Measurements from ENCODE around the gene DDX31.

DDX31 gene

GRCh38 chr9:132597073-132597775 is 72.6 kb downstream of the DDX31 start:
- DNase-seq (ENCODE audit: low read depth in 1 of 2, low spot score in 1 of 2), result no peak

- DNase-seq (ENCODE audit: low read depth in 1 of 2, low spot score in 1 of 2), result no peak
These were observed 73.6 kb downstream of the DDX31 start for GRCh38 chr9:132596200-132596599.

GRCh38 chr9:132595319-132595718 is 74.5 kb downstream of the DDX31 start:
- DNase-seq (ENCODE audit: low read depth in 1 of 2, low spot score in 1 of 2), result no peak

- no peak for DNase-seq (ENCODE audit: low read depth in 1 of 2, low spot score in 1 of 2)
These were observed 75.4 kb downstream of the DDX31 start for GRCh38 chr9:132594412-132594811.

GRCh38 chr9:132592451-132592850 is 77.3 kb downstream of the DDX31 start:
- DNase-seq (ENCODE audit: low read depth in 1 of 2, low spot score in 1 of 2), result no peak

- DNase-seq (ENCODE audit: low read depth in 1 of 2, low spot score in 1 of 2), result no peak
These were observed 78.0 kb downstream of the DDX31 start for GRCh38 chr9:132591751-132592314.

GRCh38 chr9:132591244-132591643 is 78.5 kb downstream of the DDX31 start:
- no peak for DNase-seq (ENCODE audit: low read depth in 1 of 2, low spot score in 1 of 2)

- no peak for DNase-seq (ENCODE audit: low read depth in 1 of 2, low spot score in 1 of 2)
These were observed 79.2 kb downstream of the DDX31 start for GRCh38 chr9:132590318-132591182.

GRCh38 chr9:132590037-132590317 is 79.8 kb downstream of the DDX31 start:
- DNase-seq (ENCODE audit: low read depth in 1 of 2, low spot score in 1 of 2), result no peak

- no peak for DNase-seq (ENCODE audit: low read depth in 1 of 2, low spot score in 1 of 2)
These were observed 80.4 kb downstream of the DDX31 start for GRCh38 chr9:132589148-132590036.

- DNase-seq (ENCODE audit: low read depth in 1 of 2, low spot score in 1 of 2), result no peak
These were observed 81.2 kb downstream of the DDX31 start for GRCh38 chr9:132588501-132589147.

GRCh38 chr9:132588098-132588497 is 81.7 kb downstream of the DDX31 start:
- DNase-seq (ENCODE audit: low read depth in 1 of 2, low spot score in 1 of 2), result no peak

GRCh38 chr9:132587592-132587955 is 82.2 kb downstream of the DDX31 start:
- DNase-seq (ENCODE audit: low read depth in 1 of 2, low spot score in 1 of 2), result no peak

GRCh38 chr9:132586830-132587591 is 82.8 kb downstream of the DDX31 start:
- no peak for DNase-seq (ENCODE audit: low read depth in 1 of 2, low spot score in 1 of 2)

- DNase-seq (ENCODE audit: low read depth in 1 of 2, low spot score in 1 of 2), result no peak
These were observed 83.6 kb downstream of the DDX31 start for GRCh38 chr9:132585954-132586829.

GRCh38 chr9:132584601-132585560 is 84.9 kb downstream of the DDX31 start:
- no peak for DNase-seq (ENCODE audit: low read depth in 1 of 2, low spot score in 1 of 2)

GRCh38 chr9:132583584-132584304 is 86.0 kb downstream of the DDX31 start:
- DNase-seq (ENCODE audit: low read depth in 1 of 2, low spot score in 1 of 2), result no peak
